RWPE1 (cell line): ENCODE results near the gene DONSON.
"Not testable (repeated sequence)": the region's sequence is repeated elsewhere in the genome, so short reads cannot be mapped to it uniquely, and the experiment has no call there.

Experiments
- CTCF ChIA-PET: fragments of 350-600 bp; sonication (Branson Sonifier 250); formaldehyde crosslinking; extraction: SDS; loops from one replicate; lab custom pipeline; 2021; lab: Yijun Ruan, JAX
- POLR2A ChIA-PET: fragments of 400-600 bp; formaldehyde crosslinking; extraction: SDS; loops from one replicate; lab custom pipeline; 2020; ENCODE audit warnings: antibody characterized with exemption; ENCODE audit not compliant: low non-redundant PET; lab: Yijun Ruan, JAX
- DNase-seq: peaks from one replicate; pipeline ENCODE4 v3.0.0; 2012; ENCODE audit warnings: low spot score
- H3K27ac ChIP-seq: fragments of 450-650 bp; 2 replicates; pipeline ENCODE4 v1.5.1; 2017
- CTCF ChIP-seq: fragments of 450-650 bp; conservative IDR thresholded peaks from 2 replicates; pipeline ENCODE4 v1.5.1; 2017; ENCODE audit warnings: low read depth, mild to moderate bottlenecking

The DONSON gene

GRCh38 chr21:33588485-33589335 is at the start of gene DONSON:
DONSON (minus strand) TSS chr21:33588684; CDS start chr21:33588641, 43 bp downstream.
- peak within 1 kb of the TSS; percentile 82 for H3K27ac ChIP-seq
- POLR2A ChIA-PET, result interaction anchor here (1.3 kb wide), 2 partner anchors 46 to 109 kb away, joined by 3 to 4 read pairs; partner anchors contain the start of genes SON and TMEM50B
- DNase-seq, result peak; percentile 96
- CTCF ChIA-PET, result interaction anchor here (0.7 to 2.4 kb wide), 3 partner anchors 9 to 17 kb away, joined by 3 to 15 read pairs (median 3); no protein-coding TSS in a partner anchor
- TF ChIP-seq CTCF, result no peak

- ChIA-PET CTCF (interaction anchor here (0.7 kb wide), 1 partner anchor 77 kb away, joined by 4 read pairs; no protein-coding TSS in a partner anchor), POLR2A (no interaction called here)
- no peak for DNase-seq
- TF ChIP-seq CTCF, result no peak
- no peak overlapping the region for H3K27ac ChIP-seq
Measured at GRCh38 chr21:33634254-33634653, 45.8 kb upstream of the DONSON start.

GRCh38 chr21:33626151-33626550 is 37.7 kb upstream of the DONSON start:
- POLR2A ChIA-PET, result not testable (repeated sequence)

GRCh38 chr21:33622253-33622652 is 33.8 kb upstream of the DONSON start:
- no peak for TF ChIP-seq CTCF
- POLR2A ChIA-PET, result no interaction called here
- DNase-seq, result no peak
- CTCF ChIA-PET, result no interaction called here
- no peak overlapping the region for H3K27ac ChIP-seq

More at GRCh38 chr21:33626151-33626550, 37.7 kb upstream of the DONSON start:
- CTCF ChIA-PET, H3K27ac ChIP-seq, DNase-seq: not testable (repeated sequence)

GRCh38 chr21:33619726-33620125 is 31.2 kb upstream of the DONSON start:
- ChIA-PET POLR2A (interaction anchor here (0.6 kb wide), 1 partner anchor 9 kb away, joined by 3 read pairs; no protein-coding TSS in a partner anchor), CTCF (no interaction called here)
- no peak for TF ChIP-seq CTCF
- DNase-seq, result no peak
- no peak overlapping the region for H3K27ac ChIP-seq

- ChIA-PET POLR2A (no interaction called here), CTCF (no interaction called here)
- TF ChIP-seq CTCF, result no peak
- no peak for DNase-seq
- H3K27ac ChIP-seq, result no peak overlapping the region
Measured at GRCh38 chr21:33618407-33618806, 29.9 kb upstream of the DONSON start.

- POLR2A ChIA-PET, DNase-seq, H3K27ac ChIP-seq: not testable (repeated sequence)
- CTCF ChIA-PET, result interaction anchor here (0.6 to 0.7 kb wide), 2 partner anchors 12 to 201 kb away, joined by 4 to 6 read pairs; no protein-coding TSS in a partner anchor
Measured at GRCh38 chr21:33617565-33617964, 29.1 kb upstream of the DONSON start.
